HCT116 (cell line): ENCODE results near the gene PNRC1.

ENCODE experiments used
- CEBPB ChIP-seq: IDR thresholded peaks from 2 replicates; pipeline ENCODE4 v1.6.1; 2012; ENCODE audit warnings: low read depth
- EZH2 ChIP-seq: fragments of 200-600 bp; sonication (generic); IDR thresholded peaks from 2 replicates; pipeline ENCODE4 v1.6.1; 2017; ENCODE audit warnings: antibody characterized with exemption, mixed run types
- POLR2A ChIP-seq: IDR thresholded peaks from 2 replicates; pipeline ENCODE4 v1.7.0; 2011; ENCODE audit warnings: borderline replicate concordance; ENCODE audit not compliant: insufficient read depth, insufficient read length; ENCODE audit errors: extremely low read depth
- POLR2AphosphoS5 ChIP-seq: IDR thresholded peaks from 2 replicates; pipeline ENCODE4 v1.6.1; 2011; ENCODE audit warnings: mild to moderate bottlenecking, low read depth, low read length, moderate library complexity
- RAD21 ChIP-seq: IDR thresholded peaks from 2 replicates; pipeline ENCODE4 v1.6.1; 2012; ENCODE audit warnings: low read depth, mild to moderate bottlenecking
- REST ChIP-seq: IDR thresholded peaks from 2 replicates; pipeline ENCODE4 v1.6.1; 2012; ENCODE audit warnings: low read depth
- TCF7L2 ChIP-seq: IDR thresholded peaks from 2 replicates; pipeline ENCODE4 v1.7.0; 2011; ENCODE audit warnings: borderline replicate concordance, inconsistent platforms; ENCODE audit not compliant: insufficient read depth, insufficient read length; ENCODE audit errors: extremely low read depth
- YY1 ChIP-seq: IDR thresholded peaks from 2 replicates; pipeline ENCODE4 v1.6.1; 2011; ENCODE audit warnings: low read length, low read depth, moderate library complexity, mild to moderate bottlenecking; ENCODE audit not compliant: insufficient replicate concordance; ENCODE audit errors: extremely low read depth
- ZNF274 ChIP-seq: fragments of 200-500 bp; sonication (Bioruptor generic); IDR thresholded peaks from 2 replicates; pipeline ENCODE4 v1.6.1; 2014; ENCODE audit warnings: mild to moderate bottlenecking, low read depth, low read length, inconsistent platforms
- TF ChIP-seq, protein P1 (sequence below), 3 experiments: fragments of 200-600 bp in 1 of 3; sonication (generic) in 1 of 3; IDR thresholded peaks in 2 of 3; conservative IDR thresholded peaks in 1 of 3; 2 replicates each; pipeline ENCODE4 v1.5.1; 2012 to 2017; ENCODE audit warnings: low read depth in 2 of 3, low read length in 2 of 3, antibody characterized with exemption in 1 of 3, borderline replicate concordance in 1 of 3, control low read depth in 1 of 3, mild to moderate bottlenecking in 1 of 3, mixed read lengths in 1 of 3, mixed run types in 1 of 3, moderate library complexity in 1 of 3; ENCODE audit not compliant: insufficient read depth in 1 of 3
- TF ChIP-seq, protein P2 (sequence below): IDR thresholded peaks from 2 replicates; pipeline ENCODE4 v1.6.1; 2012

DNA sequence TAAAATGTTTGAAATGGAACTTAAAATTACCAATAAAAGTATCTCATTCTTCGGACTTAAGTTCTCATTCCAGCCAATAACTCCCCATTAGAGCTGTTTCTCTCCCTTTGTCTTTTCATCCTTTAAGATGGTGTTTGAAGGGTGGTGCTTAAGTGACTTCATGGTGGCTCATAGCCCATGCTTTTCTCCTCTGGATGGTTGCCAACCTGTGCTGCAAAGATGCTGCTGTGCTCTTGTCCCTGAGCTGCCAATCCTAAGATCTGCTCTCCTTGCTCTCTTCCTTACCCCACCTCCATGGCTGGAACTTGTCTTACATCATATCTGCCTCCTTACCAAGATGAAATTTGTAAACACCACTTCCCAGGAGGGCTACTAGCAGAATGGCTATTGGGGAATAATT, 31.6 kb upstream of the PNRC1 start:
- TF ChIP-seq, protein P1, sequence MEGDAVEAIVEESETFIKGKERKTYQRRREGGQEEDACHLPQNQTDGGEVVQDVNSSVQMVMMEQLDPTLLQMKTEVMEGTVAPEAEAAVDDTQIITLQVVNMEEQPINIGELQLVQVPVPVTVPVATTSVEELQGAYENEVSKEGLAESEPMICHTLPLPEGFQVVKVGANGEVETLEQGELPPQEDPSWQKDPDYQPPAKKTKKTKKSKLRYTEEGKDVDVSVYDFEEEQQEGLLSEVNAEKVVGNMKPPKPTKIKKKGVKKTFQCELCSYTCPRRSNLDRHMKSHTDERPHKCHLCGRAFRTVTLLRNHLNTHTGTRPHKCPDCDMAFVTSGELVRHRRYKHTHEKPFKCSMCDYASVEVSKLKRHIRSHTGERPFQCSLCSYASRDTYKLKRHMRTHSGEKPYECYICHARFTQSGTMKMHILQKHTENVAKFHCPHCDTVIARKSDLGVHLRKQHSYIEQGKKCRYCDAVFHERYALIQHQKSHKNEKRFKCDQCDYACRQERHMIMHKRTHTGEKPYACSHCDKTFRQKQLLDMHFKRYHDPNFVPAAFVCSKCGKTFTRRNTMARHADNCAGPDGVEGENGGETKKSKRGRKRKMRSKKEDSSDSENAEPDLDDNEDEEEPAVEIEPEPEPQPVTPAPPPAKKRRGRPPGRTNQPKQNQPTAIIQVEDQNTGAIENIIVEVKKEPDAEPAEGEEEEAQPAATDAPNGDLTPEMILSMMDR (IDR thresholded peaks at IDR 0.05 in 2 of 3, conservative IDR thresholded peaks at IDR 0.05 in 1 of 3; ENCODE audit: borderline replicate concordance in 1 of 3, insufficient read depth in 1 of 3, low read depth in 2 of 3, low read length in 2 of 3): no peak
- no peak for TF ChIP-seq POLR2AphosphoS5
- TF ChIP-seq TCF7L2: no peak
- TF ChIP-seq POLR2A: no peak
- no peak for TF ChIP-seq RAD21
- TF ChIP-seq REST: no peak
- no peak for TF ChIP-seq EZH2
- TF ChIP-seq, protein P2, sequence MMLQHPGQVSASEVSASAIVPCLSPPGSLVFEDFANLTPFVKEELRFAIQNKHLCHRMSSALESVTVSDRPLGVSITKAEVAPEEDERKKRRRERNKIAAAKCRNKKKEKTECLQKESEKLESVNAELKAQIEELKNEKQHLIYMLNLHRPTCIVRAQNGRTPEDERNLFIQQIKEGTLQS: no peak
- TF ChIP-seq ZNF274: no peak
- no peak for TF ChIP-seq CEBPB
- TF ChIP-seq YY1: no peak
